Amniotic epithelial cell (primary cell): ENCODE data around the gene THBS2.
"Not testable (repeated sequence)": the region's sequence is repeated elsewhere in the genome, so short reads cannot be mapped to it uniquely, and the experiment has no call there.

ENCODE experiments used
- DNase-seq: peaks from one replicate; pipeline ENCODE4 v3.0.0-alpha.2; 2010; ENCODE audit warnings: low read depth

Gene THBS2

GRCh38 chr6:169208011-169208410, 45.6 kb downstream of the THBS2 start:
- no peak for DNase-seq

GRCh38 chr6:169207482-169207881, 46.2 kb downstream of the THBS2 start:
- no peak for DNase-seq

GRCh38 chr6:169205176-169206160, 48.2 kb downstream of the THBS2 start:
- DNase-seq = peak; percentile 69

DNA sequence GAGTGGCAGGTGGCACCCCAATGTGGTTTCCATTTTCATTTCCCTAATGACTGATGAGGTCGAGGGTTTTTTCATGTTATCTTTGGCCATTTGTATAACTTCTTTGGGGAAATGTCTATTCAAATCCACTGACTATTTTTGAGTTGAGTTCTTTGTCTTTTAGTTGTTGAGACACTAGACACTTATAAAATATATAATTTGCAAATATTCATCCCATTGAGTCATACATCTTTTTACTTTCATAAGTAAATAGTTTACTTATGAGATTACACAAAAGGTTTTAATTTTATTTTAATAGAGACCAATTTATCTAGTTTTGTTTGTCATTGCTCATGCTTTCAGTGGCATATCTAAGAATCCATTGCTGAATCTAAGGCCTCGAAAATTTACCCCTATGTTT, 49.5 kb downstream of the THBS2 start:
- no peak for DNase-seq

GRCh38 chr6:169201985-169202384, 51.7 kb downstream of the THBS2 start:
- no peak for DNase-seq

DNA sequence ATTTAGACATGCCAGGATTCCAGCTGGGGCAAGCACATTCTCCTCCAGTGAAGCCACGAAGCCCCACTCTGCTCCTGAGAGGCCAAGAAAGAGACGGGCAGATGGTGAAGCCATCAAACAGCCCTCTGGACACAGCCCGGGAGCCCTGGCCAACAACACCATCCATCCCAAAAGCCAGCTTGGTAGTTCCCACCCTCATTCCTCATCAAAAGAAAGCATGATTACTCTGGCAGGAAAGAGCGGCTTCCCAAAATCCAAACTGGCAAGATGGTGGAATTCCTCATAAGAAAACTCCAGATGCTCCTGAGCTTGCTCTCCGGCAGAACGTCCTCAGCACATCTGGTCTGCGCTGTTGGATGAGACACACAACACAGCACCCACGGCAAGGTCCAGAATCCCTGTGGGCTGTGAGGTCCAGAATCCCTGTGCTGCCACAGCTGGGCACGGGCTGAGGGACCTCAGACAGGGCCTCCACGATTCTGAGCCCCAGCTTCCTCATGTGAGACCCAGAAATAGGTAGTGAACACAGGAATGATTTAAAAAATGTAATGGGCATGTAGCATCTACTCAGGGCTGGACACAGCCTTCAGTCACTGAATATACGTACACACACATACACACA, 52.6 kb downstream of the THBS2 start:
- no peak for DNase-seq

DNA sequence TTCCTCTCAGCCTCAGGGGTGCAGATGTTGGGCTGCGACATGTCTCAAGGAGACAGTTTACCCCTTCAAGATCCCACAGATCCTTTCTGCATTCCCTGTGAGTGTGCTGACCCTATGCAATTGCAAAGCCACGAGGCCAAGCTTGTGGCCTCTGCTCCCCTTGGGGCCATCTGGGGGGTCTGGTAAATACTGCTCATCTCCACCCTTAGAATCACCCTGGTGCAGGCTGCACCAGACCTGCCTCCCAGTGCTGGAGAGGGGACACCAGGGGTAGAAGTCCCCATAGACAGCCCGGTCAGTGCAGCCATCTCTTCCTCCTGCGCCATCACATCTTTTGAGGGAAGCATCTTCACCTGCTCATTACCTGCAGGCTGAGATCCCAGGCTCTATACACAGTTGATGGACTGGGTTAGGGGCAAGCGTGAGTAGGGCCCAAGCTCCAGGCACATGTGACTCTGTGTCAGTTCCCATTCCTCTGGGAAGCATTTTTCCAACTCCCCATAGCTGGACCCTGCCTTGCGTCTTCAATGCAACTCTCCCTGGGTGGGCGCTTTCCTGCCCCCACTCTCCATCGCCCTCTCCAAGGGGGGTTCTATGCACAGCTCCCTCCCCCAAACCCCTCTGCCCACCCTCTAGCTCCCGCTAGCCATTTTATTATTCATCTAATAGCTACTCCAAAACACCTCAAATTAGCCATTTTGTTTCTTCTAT, 53.9 kb downstream of the THBS2 start:
- no peak for DNase-seq

- DNase-seq = no peak
Measured at GRCh38 chr6:169198885-169199284, 54.8 kb downstream of the THBS2 start.

DNA sequence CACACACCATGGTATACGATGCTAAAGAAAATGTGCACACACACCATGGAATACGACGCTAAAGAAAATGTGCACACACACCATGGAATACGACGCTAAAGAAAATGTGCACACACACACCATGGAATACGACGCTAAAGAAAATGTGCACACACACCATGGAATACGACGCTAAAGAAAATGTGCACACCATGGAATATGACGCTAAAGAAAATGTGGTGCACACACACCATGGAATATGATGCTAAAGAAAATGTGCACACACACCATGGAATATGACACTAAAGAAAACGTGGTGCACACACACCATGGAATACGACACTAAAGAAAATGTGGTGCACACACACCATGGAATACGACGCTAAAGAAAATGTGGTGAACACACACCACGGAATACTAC, 55.7 kb downstream of the THBS2 start:
- not testable (repeated sequence) for DNase-seq

DNA sequence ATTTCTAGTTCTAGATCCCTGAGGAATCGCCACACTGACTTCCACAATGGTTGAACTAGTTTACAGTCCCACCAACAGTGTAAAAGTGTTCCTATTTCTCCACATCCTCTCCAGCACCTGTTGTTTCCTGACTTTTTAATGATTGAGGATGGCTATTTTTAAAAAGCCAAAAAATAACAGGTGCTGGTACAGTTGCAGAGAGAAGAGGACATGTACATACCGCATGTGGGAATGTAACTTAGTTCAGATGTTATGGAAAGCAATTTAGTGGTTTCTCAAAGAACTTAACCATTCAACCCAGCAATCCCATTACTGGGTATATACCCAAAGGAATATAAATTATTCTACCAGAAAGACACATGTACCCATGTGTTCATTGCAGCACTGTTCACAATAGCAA, 57.4 kb downstream of the THBS2 start:
- DNase-seq = not testable (repeated sequence)

- DNase-seq = no peak
Measured at GRCh38 chr6:169194737-169195136, 58.9 kb downstream of the THBS2 start.

GRCh38 chr6:169190970-169191369, 62.7 kb downstream of the THBS2 start:
- no peak for DNase-seq

DNA sequence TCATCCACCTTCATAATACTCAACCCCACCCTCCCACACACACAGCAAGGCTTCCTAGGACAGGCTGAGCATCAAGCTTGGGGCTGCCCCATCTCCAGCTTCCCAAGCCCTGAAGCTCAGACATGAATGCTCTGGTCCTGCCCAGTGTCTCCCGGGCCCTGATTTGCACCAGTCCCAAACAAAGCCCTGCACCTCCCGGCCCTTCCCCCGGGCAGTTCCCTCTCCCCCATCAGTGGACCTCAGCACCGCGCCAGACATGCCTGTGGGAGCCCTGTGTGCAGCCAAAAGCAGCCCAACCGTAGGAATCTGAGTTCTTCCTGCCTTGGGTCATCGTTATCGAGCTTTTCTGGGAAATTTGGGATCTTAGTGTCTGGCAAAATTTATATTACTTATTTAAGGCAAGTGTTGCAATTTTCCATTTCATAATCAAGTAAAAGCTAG, 63.5 kb downstream of the THBS2 start:
- DNase-seq = peak; percentile 99

DNA sequence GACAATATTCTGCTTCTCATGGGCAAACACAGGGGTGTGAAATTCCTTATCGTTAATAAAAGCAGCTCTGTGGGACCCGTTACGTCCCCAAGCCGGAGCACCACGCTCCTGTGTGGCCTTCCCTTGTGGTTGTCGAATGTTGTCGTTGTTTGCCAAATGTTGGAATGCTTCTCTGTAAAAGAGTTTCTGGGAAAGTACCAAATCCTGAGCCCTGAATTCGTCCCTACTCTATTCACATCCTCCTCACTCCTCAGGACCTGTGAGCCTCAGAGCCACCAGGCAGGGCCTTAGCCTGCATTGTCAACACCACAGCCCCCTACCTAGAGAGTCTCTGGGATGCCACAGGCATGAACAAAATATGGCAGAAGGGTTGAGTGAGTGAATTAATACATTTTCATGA, 64.0 kb downstream of the THBS2 start:
- DNase-seq = no peak

DNA sequence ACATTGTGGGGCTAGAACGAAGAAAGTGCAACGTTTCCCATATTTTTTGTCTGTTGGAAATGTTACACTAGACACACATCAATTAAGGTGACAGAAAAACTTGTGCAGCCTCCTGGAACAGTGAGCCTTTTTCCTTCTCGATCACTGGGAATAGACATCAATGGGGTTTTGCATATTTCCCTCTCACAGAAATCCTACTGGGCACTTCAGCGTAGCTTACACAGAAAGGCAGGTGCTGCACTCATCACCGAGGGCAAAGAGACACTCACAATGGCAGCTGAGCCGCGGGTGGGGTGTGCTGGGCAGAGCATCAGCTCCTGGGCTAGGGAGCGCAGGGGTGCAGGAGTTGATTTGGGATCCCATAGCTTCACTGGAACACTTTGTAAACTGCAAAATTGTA, 64.5 kb downstream of the THBS2 start:
- DNase-seq = no peak

DNA sequence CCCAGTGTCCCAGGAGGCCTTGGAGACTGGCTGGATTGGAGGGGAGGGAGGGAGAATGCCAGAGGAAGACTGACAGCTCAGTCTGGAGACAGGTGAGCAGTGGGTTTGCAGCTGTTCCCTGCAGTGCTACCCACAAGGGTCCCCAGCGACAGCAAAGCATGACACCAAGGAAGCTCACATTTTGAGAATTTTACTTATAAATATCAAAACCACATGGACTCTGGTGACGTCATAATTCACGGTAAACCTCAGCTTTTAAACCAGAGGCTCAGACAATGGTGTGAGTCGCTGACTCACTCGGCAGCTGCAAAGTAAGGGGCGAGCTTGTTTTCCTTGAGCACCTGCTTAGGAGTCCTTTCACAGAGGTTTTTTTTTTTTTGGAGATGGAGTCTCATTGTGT, 65.2 kb downstream of the THBS2 start:
- peak; percentile 94 for DNase-seq

DNA sequence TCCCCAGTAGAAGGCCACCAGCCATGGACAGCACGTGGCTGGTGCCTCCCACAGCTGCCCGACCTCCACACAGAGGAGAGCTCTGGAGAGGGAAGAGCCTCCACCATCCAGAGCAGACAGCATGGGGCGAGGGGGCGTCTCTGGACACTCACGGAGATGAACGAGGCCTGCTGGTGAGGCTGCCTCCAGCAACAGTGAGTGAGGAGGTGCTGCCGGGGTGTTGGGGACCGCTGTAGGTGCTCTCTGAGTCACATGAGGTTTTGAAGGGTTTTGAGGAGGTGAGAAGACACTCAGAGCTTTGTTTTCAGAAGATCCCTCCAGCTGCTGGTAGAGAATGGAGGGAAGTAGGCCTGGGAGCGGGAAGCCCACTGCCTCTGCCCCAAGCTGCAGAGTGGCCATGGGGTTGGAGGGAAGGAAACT, 65.6 kb downstream of the THBS2 start:
- no peak for DNase-seq

- DNase-seq = no peak
Measured at GRCh38 chr6:169186496-169187169, 67.0 kb downstream of the THBS2 start.

- no peak for DNase-seq
Measured at GRCh38 chr6:169185692-169186485, 67.8 kb downstream of the THBS2 start.

DNA sequence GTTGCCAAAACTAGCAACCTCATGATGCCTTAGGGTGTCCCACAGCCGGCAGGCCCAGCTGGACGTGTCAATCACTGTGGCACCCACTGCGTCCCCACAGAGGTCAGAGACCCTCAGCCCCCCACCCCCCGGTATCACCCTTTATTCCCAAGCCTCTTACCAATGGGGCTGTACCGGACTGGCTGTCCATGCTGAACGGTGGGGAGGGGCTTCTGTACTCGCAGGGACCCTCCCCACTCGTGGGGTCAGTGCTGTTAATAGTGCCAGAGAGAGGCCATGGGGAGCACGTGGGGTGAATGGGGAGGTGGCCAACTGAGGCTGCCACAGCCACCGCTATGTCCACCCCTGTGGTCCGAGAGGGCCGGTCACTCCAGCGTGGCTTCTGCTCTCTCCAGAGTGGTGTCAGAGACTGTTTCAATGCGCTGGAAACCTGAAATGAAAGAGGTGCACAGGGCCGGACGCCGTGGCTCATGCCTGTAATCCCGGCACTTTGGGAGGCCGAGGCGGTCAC, 68.6 kb downstream of the THBS2 start:
- DNase-seq = no peak

GRCh38 chr6:169184419-169184818, 69.2 kb downstream of the THBS2 start:
- DNase-seq = no peak
